HEK293T (cell line): Measurements from ENCODE around the gene POFUT1.

Experiments
- CTCF ChIA-PET: fragments of 350-600 bp; formaldehyde crosslinking; extraction: SDS; loops from one replicate; lab custom pipeline; 2021; ENCODE audit warnings: antibody characterized with exemption, inconsistent platforms; lab: Yijun Ruan, JAX
- POLR2A ChIA-PET: fragments of 350-600 bp; formaldehyde crosslinking; extraction: SDS; loops from one replicate; lab custom pipeline; 2020; ENCODE audit warnings: antibody characterized with exemption, inconsistent platforms; lab: Yijun Ruan, JAX
- DNase-seq: peaks from one replicate; pipeline ENCODE4 v3.0.0; 2012; ENCODE audit warnings: mixed read lengths; ENCODE audit errors: extremely low spot score
- ARNT ChIP-seq: fragments of 450-650 bp; IDR thresholded peaks from 2 replicates; pipeline ENCODE4 v1.6.1; 2017; ENCODE audit warnings: mild to moderate bottlenecking
- BHLHE40 ChIP-seq: fragments of 450-650 bp; IDR thresholded peaks from 2 replicates; pipeline ENCODE4 v1.6.1; 2016; ENCODE audit warnings: mild to moderate bottlenecking, moderate library complexity, borderline replicate concordance
- CTBP1 ChIP-seq: fragments of 450-650 bp; IDR thresholded peaks from 2 replicates; pipeline ENCODE4 v1.6.1; 2016; ENCODE audit warnings: borderline replicate concordance
- ELF4 ChIP-seq: fragments of 450-650 bp; IDR thresholded peaks from 2 replicates; pipeline ENCODE4 v1.6.1; 2017; ENCODE audit warnings: antibody characterized with exemption
- FOXA1 ChIP-seq: fragments of 450-650 bp; IDR thresholded peaks from 2 replicates; pipeline ENCODE4 v1.6.1; 2016; ENCODE audit warnings: mild to moderate bottlenecking
- FOXK2 ChIP-seq: fragments of 450-650 bp; IDR thresholded peaks from 2 replicates; pipeline ENCODE4 v1.6.1; 2016; ENCODE audit warnings: mild to moderate bottlenecking
- FOXM1 ChIP-seq: fragments of 450-650 bp; IDR thresholded peaks from 2 replicates; pipeline ENCODE4 v1.6.1; 2017; ENCODE audit warnings: mild to moderate bottlenecking, borderline replicate concordance
- HDGF ChIP-seq: fragments of 450-650 bp; IDR thresholded peaks from 2 replicates; pipeline ENCODE4 v1.6.1; 2017; ENCODE audit warnings: antibody characterized with exemption, borderline replicate concordance
- L3MBTL2 ChIP-seq: fragments of 450-650 bp; conservative IDR thresholded peaks from 2 replicates; pipeline ENCODE4 v1.6.1; 2016; ENCODE audit warnings: mild to moderate bottlenecking
- LEF1 ChIP-seq: fragments of 450-650 bp; IDR thresholded peaks from 2 replicates; pipeline ENCODE4 v1.6.1; 2017; ENCODE audit warnings: mild to moderate bottlenecking, borderline replicate concordance
- NFRKB ChIP-seq: fragments of 450-650 bp; IDR thresholded peaks from 2 replicates; pipeline ENCODE4 v1.6.1; 2016; ENCODE audit warnings: mild to moderate bottlenecking, moderate library complexity
- SP1 ChIP-seq: fragments of 450-650 bp; IDR thresholded peaks from 2 replicates; pipeline ENCODE4 v1.6.1; 2017
- SUZ12 ChIP-seq: fragments of 450-650 bp; IDR thresholded peaks from 2 replicates; pipeline ENCODE4 v1.6.1; 2016; ENCODE audit warnings: mild to moderate bottlenecking
- TARDBP ChIP-seq: fragments of 450-650 bp; IDR thresholded peaks from 2 replicates; pipeline ENCODE4 v1.6.1; 2016
- ZNF384 ChIP-seq: fragments of 450-650 bp; IDR thresholded peaks from 2 replicates; pipeline ENCODE4 v1.6.1; 2016
- TF ChIP-seq, protein P1 (sequence below): fragments of 450-650 bp; IDR thresholded peaks from 2 replicates; pipeline ENCODE4 v1.6.1; 2016

POFUT1 gene

DNA sequence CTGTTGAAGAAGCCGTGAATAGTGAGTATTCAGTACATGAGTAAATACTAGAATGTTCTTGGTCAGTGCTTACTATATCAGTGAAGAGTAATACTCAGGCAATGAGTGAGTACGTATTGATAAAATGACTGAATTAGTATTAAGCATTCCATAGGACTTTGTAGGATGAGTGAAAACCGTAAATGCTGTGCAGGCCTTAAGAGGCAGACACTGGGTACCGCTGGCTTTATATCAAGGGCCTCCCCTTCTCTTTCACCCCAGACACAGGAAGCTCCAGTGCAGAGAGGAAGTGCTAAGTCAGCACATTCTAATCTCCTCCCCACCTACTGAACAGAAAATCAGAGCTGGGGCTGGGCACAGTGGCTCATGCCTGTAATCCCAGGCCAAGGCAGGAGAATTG lies 24.2 kb downstream of the POFUT1 start:
- CTCF ChIA-PET: no interaction called here
- POLR2A ChIA-PET: no interaction called here
- no peak for TF ChIP-seq ARNT
- TF ChIP-seq NFRKB: no peak
- TF ChIP-seq SUZ12: no peak
- no peak for TF ChIP-seq HDGF
- no peak for TF ChIP-seq TARDBP
- TF ChIP-seq, protein P1, sequence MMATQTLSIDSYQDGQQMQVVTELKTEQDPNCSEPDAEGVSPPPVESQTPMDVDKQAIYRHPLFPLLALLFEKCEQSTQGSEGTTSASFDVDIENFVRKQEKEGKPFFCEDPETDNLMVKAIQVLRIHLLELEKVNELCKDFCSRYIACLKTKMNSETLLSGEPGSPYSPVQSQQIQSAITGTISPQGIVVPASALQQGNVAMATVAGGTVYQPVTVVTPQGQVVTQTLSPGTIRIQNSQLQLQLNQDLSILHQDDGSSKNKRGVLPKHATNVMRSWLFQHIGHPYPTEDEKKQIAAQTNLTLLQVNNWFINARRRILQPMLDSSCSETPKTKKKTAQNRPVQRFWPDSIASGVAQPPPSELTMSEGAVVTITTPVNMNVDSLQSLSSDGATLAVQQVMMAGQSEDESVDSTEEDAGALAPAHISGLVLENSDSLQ: no peak
- DNase-seq: no peak

DNA sequence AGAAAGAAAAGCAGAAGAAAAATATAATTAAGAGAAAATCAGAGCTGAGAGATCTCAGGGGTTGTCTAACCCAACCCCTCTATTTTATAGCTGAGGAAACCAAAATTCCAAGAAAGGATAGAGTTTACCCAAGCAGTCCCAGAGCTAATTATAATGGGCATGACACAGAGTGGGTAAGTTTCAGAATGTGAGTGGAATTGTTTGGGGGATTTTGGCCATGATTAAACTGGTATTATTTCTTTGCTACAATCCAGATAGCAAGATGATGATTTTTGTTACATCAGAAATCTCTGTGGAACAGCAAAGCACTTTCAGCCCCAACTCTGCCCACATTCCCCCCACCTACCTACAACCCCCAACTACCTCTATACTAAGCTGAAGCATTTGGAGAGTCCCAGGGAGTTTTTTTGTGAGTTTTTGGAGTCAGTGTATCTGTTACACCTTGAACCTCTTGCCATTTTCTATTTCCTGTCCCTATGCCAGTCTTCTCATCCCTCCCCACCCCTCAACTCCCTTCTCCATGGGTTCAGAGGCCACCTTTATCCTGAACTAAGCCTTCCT lies 24.7 kb downstream of the POFUT1 start:
- DNase-seq: no peak
- no peak for TF ChIP-seq LEF1
- no peak for TF ChIP-seq SUZ12
- no peak for TF ChIP-seq NFRKB
- TF ChIP-seq HDGF: no peak
- TF ChIP-seq ELF4: no peak
- TF ChIP-seq FOXA1: no peak
- no peak for TF ChIP-seq FOXM1
- no peak for TF ChIP-seq L3MBTL2
- no peak for TF ChIP-seq BHLHE40
- no peak for TF ChIP-seq ZNF384
- TF ChIP-seq FOXK2: no peak
- no peak for TF ChIP-seq CTBP1
- TF ChIP-seq TARDBP: no peak
- no peak for TF ChIP-seq ARNT
- TF ChIP-seq, protein P1: no peak
- no peak for TF ChIP-seq SP1
- POLR2A ChIA-PET: no interaction called here
- CTCF ChIA-PET: no interaction called here

DNA sequence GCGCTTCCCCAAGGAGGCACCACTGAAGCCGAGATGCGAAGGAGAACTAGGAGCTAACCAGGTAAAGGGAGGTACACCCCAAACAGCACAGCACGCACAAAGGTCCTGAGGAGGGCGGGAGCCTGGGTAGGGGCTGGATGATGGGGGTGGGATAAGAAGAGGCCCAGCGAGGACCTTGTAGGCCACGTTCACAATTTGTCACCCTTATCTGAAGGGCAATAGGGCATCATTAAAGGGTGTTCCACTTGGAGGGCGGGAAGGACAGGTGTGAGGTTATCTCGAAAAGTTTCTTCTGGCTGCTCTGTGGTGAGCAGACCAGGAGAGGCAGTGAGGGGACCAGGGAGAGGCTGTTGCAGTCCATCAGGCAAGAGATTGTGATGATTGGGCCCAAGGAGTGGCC lies 25.6 kb downstream of the POFUT1 start:
- TF ChIP-seq SUZ12 (no peak), BHLHE40 (no peak), FOXK2 (no peak), ARNT (no peak), NFRKB (no peak), TARDBP (no peak)
- no peak for DNase-seq
- ChIA-PET CTCF (interaction anchor here (0.7 kb wide), 1 partner anchor 19 kb away, joined by 3 read pairs; no protein-coding TSS in a partner anchor), POLR2A (no interaction called here)

DNA sequence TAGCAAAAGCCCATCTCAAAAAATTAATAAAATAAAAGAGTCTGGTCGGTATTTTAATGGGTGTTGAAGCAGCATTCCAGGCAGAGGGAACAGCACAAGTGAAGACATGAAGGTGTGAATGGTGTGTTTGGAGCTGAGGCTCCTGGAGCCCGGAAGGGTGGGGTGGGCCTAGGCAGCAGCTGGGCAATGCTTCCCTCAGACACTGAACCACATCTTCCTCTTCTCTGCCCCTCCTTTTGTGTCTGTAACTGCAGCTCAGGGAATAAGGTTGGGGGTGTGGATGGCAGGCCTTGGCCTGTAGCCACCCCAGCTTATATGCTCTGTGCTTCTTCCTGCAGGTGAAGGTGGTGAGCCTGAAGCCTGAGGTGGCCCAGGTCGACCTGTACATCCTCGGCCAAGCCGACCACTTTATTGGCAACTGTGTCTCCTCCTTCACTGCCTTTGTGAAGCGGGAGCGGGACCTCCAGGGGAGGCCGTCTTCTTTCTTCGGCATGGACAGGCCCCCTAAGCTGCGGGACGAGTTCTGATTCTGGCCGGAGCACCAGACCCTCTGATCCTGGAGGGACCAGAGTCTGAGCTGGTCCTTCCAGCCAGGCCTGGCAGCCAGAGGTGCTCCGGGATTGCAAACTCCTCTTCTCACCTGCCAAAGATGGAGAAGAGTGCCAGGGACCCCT lies 26.6 kb downstream of the POFUT1 start:
- TF ChIP-seq SP1 (no peak), HDGF (no peak), FOXM1 (no peak)
- DNase-seq: no peak
- ChIA-PET POLR2A (interaction anchor here (0.5 kb wide), 1 partner anchor 91 kb away, joined by 3 read pairs; no protein-coding TSS in a partner anchor), CTCF (interaction anchor here (0.6 to 0.7 kb wide), 2 partner anchors 20 to 36 kb away, joined by 3 read pairs; no protein-coding TSS in a partner anchor)

DNA sequence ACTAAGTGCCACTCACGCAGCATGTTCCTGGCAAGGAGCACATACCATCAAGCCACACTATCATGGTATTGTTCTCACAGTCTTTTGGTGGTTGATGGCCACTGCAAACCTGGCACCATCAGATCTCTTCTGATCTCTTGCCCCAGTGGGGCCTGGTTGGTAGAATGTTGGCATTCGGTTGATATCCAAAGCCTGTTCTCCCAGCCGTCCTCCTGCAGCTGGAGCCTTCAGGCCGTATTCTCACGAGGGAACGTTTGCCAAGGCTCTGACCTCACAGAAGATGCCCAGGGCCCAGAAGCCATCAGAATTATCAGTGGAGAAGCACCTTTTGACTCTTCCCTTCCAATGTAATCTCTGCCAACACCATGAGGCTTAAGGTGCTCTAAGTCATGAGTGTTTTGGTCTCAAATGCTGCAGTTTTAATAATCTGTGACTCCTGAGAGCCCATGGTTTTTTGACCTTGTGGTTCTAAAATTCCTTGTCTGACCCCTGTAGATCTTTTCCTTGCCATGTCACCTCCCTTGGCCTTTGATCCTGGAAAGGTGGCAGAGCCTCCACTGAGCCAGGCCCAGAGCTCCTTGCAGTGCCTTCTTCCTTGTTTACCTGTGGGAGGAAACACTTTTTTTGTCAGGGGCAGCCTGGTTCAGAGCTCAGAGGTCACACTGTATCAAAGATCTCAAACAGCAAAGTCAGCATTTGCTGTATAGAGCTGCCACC lies 27.8 kb downstream of the POFUT1 start:
- TF ChIP-seq ELF4: no peak
- TF ChIP-seq FOXM1: no peak
- no peak for TF ChIP-seq SUZ12
- TF ChIP-seq LEF1: no peak
- TF ChIP-seq ZNF384: no peak
- TF ChIP-seq HDGF: no peak
- TF ChIP-seq L3MBTL2: no peak
- no peak for TF ChIP-seq NFRKB
- TF ChIP-seq SP1: no peak
- no peak for TF ChIP-seq BHLHE40
- TF ChIP-seq ARNT: no peak
- TF ChIP-seq, protein P1: no peak
- TF ChIP-seq CTBP1: no peak
- no peak for TF ChIP-seq TARDBP
- TF ChIP-seq FOXA1: no peak
- TF ChIP-seq FOXK2: no peak
- no peak for DNase-seq
- ChIA-PET POLR2A (interaction anchor here (0.6 kb wide), 1 partner anchor 9 kb away, joined by 3 read pairs; no protein-coding TSS in a partner anchor), CTCF (no interaction called here)

DNA sequence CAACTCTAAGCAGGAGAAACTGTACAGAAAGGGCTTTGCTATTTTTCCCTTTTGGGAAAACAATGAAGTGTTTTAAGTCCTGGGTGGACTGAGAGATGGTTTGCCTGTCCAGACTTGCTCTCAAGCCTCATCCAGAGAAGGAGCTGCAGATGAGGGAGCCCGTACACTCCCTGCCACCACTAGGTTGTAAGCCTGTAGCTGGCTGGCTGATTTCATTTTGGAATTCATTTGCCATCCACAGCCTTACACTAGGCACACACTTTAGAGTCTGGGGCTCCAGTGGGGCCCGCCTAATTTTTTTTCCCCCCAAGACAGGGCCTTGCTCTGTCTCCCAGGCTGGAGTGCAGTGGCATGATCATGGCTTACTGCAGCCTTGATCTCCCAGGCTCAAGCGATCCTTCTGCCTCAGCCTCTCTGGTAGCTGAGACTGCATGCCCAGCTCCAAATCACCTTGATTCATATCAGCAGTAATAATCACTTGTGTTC lies 28.4 kb downstream of the POFUT1 start:
- DNase-seq: no peak
- ChIA-PET CTCF (no interaction called here), POLR2A (interaction anchor here (0.6 kb wide), 1 partner anchor 8 kb away, joined by 3 read pairs; no protein-coding TSS in a partner anchor)
- no peak for TF ChIP-seq ARNT
- TF ChIP-seq HDGF: no peak
- no peak for TF ChIP-seq FOXA1
- TF ChIP-seq BHLHE40: no peak
- TF ChIP-seq SP1: no peak
- TF ChIP-seq FOXK2: no peak
- TF ChIP-seq CTBP1: no peak
- no peak for TF ChIP-seq SUZ12
- TF ChIP-seq FOXM1: no peak
- TF ChIP-seq LEF1: no peak
- TF ChIP-seq TARDBP: no peak
- TF ChIP-seq, protein P1: no peak
- no peak for TF ChIP-seq ZNF384
- no peak for TF ChIP-seq NFRKB
- TF ChIP-seq L3MBTL2: no peak
- no peak for TF ChIP-seq ELF4
